A549 (cell line): ENCODE data around the gene TRAPPC4. TPM values are rescaled to one million over a fixed set of nuclear protein-coding genes. Genes with fewer than 3 reads are reported as not detected.

Experiments
- ATAC-seq, 2 experiments: fragments of 200-7000 bp in 1 of 2; fragments of >200 bp in 1 of 2; cut with Nextera tagmentation in 1 of 2; cut with Tn5 transposase in 1 of 2; 3 replicates each; pipeline versions ENCODE4 v1.8.0 to v1.9.1; 2018 to 2020; ENCODE audit warnings: mild to moderate bottlenecking in 1 of 2, moderate library complexity in 1 of 2
- CTCF ChIA-PET: fragments of 300-600 bp; sonication (Branson Sonifier 250); formaldehyde crosslinking; extraction: SDS; loops from one replicate; lab custom pipeline; 2021; ENCODE audit warnings: antibody characterized with exemption, inconsistent platforms; lab: Yijun Ruan, JAX
- POLR2A ChIA-PET: fragments of 350-600 bp; formaldehyde crosslinking; extraction: SDS; loops from one replicate; lab custom pipeline; 2021; ENCODE audit warnings: antibody characterized with exemption, inconsistent platforms; lab: Yijun Ruan, JAX
- DNase-seq, 2 experiments: peaks; one replicate each; pipeline versions ENCODE4 v3.0.0 to v3.0.0-alpha.2; 2011 to 2016; ENCODE audit warnings: low read depth in 1 of 2, low spot score in 1 of 2
- FAIRE-seq: peaks from 2 replicates; lab custom pipeline; 2011; peaks lifted over from hg19 to GRCh38; lab: Jason Lieb, UNC
- H3K27ac ChIP-seq, 2 experiments: fragments of >200 bp; sonication (Bioruptor Twin); formaldehyde crosslinking; 3 replicates each; pipeline ENCODE4 v1.5.1; 2016 to 2017
- H3K4me1 ChIP-seq: fragments of >200 bp; sonication (Bioruptor Twin); formaldehyde crosslinking; 3 replicates; pipeline ENCODE4 v1.6.1; 2016
- H3K4me2 ChIP-seq: fragments of >200 bp; sonication (Bioruptor Twin); formaldehyde crosslinking; 3 replicates; pipeline ENCODE4 v1.6.1; 2016
- H3K4me3 ChIP-seq: fragments of >200 bp; sonication (Bioruptor Twin); formaldehyde crosslinking; 3 replicates; pipeline ENCODE4 v1.5.1; 2016
- H3K9me3 ChIP-seq: fragments of >200 bp; sonication (Bioruptor Twin); formaldehyde crosslinking; 3 replicates; pipeline ENCODE4 v1.6.1; 2016
- BHLHE40 ChIP-seq: IDR thresholded peaks from 2 replicates; pipeline ENCODE4 v1.6.1; 2012; ENCODE audit warnings: low read depth, low read length, inconsistent platforms
- CBX8 ChIP-seq: fragments of 200-600 bp; sonication (generic); IDR thresholded peaks from 2 replicates; pipeline ENCODE4 v1.6.1; 2016
- CHD2 ChIP-seq: fragments of 150-350 bp; IDR thresholded peaks from 2 replicates; pipeline ENCODE4 v1.6.1; 2014; ENCODE audit warnings: low read length; ENCODE audit not compliant: partially characterized antibody
- EHF ChIP-seq: fragments of 250-450 bp; sonication (Bioruptor Pico); IDR thresholded peaks from 2 replicates; pipeline ENCODE4 v1.5.0; 2020; ENCODE audit warnings: mild to moderate bottlenecking
- ESRRA ChIP-seq: fragments of 150-350 bp; IDR thresholded peaks from 2 replicates; pipeline ENCODE4 v1.6.1; 2014; ENCODE audit warnings: mild to moderate bottlenecking, low read length, borderline replicate concordance
- GATA3 ChIP-seq: IDR thresholded peaks from 2 replicates; pipeline ENCODE4 v1.6.1; 2012; ENCODE audit warnings: borderline replicate concordance
- HDAC2 ChIP-seq: fragments of 200-600 bp; sonication (generic); IDR thresholded peaks from 2 replicates; pipeline ENCODE4 v1.6.1; 2016
- HEYL ChIP-seq: fragments of 250-450 bp; sonication (Bioruptor Pico); IDR thresholded peaks from 2 replicates; pipeline ENCODE4 v1.8.0; 2021; ENCODE audit warnings: mild to moderate bottlenecking, moderate library complexity
- HOXB13 ChIP-seq: fragments of 250-450 bp; sonication (Bioruptor Pico); IDR thresholded peaks from 2 replicates; pipeline ENCODE4 v1.5.0; 2020; ENCODE audit warnings: low read depth, mild to moderate bottlenecking, moderate library complexity
- HOXB5 ChIP-seq: fragments of 250-450 bp; sonication (Bioruptor Pico); IDR thresholded peaks from 2 replicates; pipeline ENCODE4 v1.5.0; 2020; ENCODE audit warnings: mild to moderate bottlenecking, moderate library complexity
- JUN ChIP-seq, 2 experiments: fragments of >200 bp; sonication (Bioruptor Twin); formaldehyde crosslinking; IDR thresholded peaks; 2 replicates in 1 of 2; 3 replicates in 1 of 2; pipeline ENCODE4 v1.6.1; 2016 to 2017
- JUNB ChIP-seq: fragments of >200 bp; sonication (Bioruptor Twin); formaldehyde crosslinking; IDR thresholded peaks from 2 replicates; pipeline ENCODE4 v1.6.1; 2016
- MAX ChIP-seq: IDR thresholded peaks from 2 replicates; pipeline ENCODE4 v1.6.1; 2012
- NR3C1 ChIP-seq: fragments of >200 bp; sonication (Bioruptor Twin); formaldehyde crosslinking; IDR thresholded peaks from 3 replicates; pipeline ENCODE4 v1.6.1; 2017
- PHF8 ChIP-seq: fragments of 200-600 bp; sonication (generic); IDR thresholded peaks from 2 replicates; pipeline ENCODE4 v1.6.1; 2016; ENCODE audit warnings: low read depth, mild to moderate bottlenecking, antibody characterized with exemption, moderate library complexity, borderline replicate concordance
- POLR2A ChIP-seq: IDR thresholded peaks from 2 replicates; pipeline ENCODE4 v1.6.1; 2012; ENCODE audit warnings: mild to moderate bottlenecking, low read length
- POLR2AphosphoS2 ChIP-seq: conservative IDR thresholded peaks from 2 replicates; pipeline ENCODE4 v1.6.1; 2012; ENCODE audit warnings: low read length, improper control_type of control experiment, inconsistent platforms
- RARB ChIP-seq: fragments of 250-450 bp; sonication (Bioruptor Pico); IDR thresholded peaks from 2 replicates; pipeline ENCODE4 v1.8.0; 2021; ENCODE audit warnings: mild to moderate bottlenecking, moderate library complexity
- RNF2 ChIP-seq: fragments of 200-600 bp; sonication (generic); IDR thresholded peaks from 2 replicates; pipeline ENCODE4 v1.6.1; 2016; ENCODE audit warnings: low read depth, mild to moderate bottlenecking, antibody characterized with exemption, moderate library complexity, borderline replicate concordance
- ZC3H11A ChIP-seq: fragments of 450-650 bp; IDR thresholded peaks from 2 replicates; pipeline ENCODE4 v1.6.1; 2014; ENCODE audit warnings: antibody characterized with exemption, mild to moderate bottlenecking
- ZFP36 ChIP-seq: fragments of 450-650 bp; IDR thresholded peaks from 2 replicates; pipeline ENCODE4 v1.6.1; 2014; ENCODE audit warnings: borderline replicate concordance; ENCODE audit not compliant: partially characterized antibody
- ZNF302 ChIP-seq: fragments of 250-450 bp; sonication (Bioruptor Pico); IDR thresholded peaks from 2 replicates; pipeline ENCODE4 v1.9.0; 2021; ENCODE audit warnings: inconsistent platforms, mild to moderate bottlenecking, moderate library complexity
- WGBS: methylation state at CpG from one replicate; pipeline ENCODE4 v1.1.6; 2017; ENCODE audit errors: missing lambda C conversion rate; 5-methylcytosine and 5-hydroxymethylcytosine counted together
- polyA minus RNA-seq: library from RNA; depleted of rRNA, polyadenylated mRNA; stranded (reverse); fragments of >200 nt; gene quantifications from 2 replicates; pipeline ENCODE4 v1.2.3, GENCODE V29; 2011; rRNA and poly(A)+ RNA removed
- polyA plus RNA-seq, 4 experiments: library from polyadenylated mRNA; depleted of rRNA in 3 of 4; stranded (reverse); fragments of >200 nt; fragmentation: RNase III in 1 of 4; extraction: RNeasy Plus Mini Kit Qiagen cat#74134 plus additional on column Dnase treatment in 1 of 4; gene quantifications; 2 replicates in 3 of 4; 3 replicates in 1 of 4; pipeline ENCODE4 v1.2.3, GENCODE V29; 2011 to 2017
- TF ChIP-seq, protein P1 (sequence below): IDR thresholded peaks from 2 replicates; pipeline ENCODE4 v1.6.1; 2012; ENCODE audit warnings: low read depth, borderline replicate concordance
- TF ChIP-seq, protein P2 (sequence below): fragments of 250-450 bp; sonication (Bioruptor Pico); IDR thresholded peaks from 2 replicates; pipeline ENCODE4 v1.5.0; 2020; ENCODE audit warnings: low read depth, mild to moderate bottlenecking, moderate library complexity
- TF ChIP-seq, protein P3 (sequence below): fragments of >200 bp; sonication (Bioruptor Twin); formaldehyde crosslinking; IDR thresholded peaks from 3 replicates; pipeline ENCODE4 v1.6.1; 2016
- TF ChIP-seq, protein P4 (sequence below): fragments of 200-600 bp; sonication (generic); IDR thresholded peaks from 2 replicates; pipeline ENCODE4 v1.6.1; 2016; ENCODE audit warnings: antibody characterized with exemption, mild to moderate bottlenecking, moderate library complexity
- TF ChIP-seq, protein P5 (sequence below): fragments of 250-450 bp; sonication (Bioruptor Pico); IDR thresholded peaks from 2 replicates; pipeline ENCODE4 v1.5.0; 2021; ENCODE audit warnings: mild to moderate bottlenecking, moderate library complexity, borderline replicate concordance
- TF ChIP-seq, protein P6 (sequence below): fragments of 150-350 bp; IDR thresholded peaks from 2 replicates; pipeline ENCODE4 v1.6.1; 2014; ENCODE audit warnings: low read depth, mild to moderate bottlenecking, low read length

Gene TRAPPC4, protein sequence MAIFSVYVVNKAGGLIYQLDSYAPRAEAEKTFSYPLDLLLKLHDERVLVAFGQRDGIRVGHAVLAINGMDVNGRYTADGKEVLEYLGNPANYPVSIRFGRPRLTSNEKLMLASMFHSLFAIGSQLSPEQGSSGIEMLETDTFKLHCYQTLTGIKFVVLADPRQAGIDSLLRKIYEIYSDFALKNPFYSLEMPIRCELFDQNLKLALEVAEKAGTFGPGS
- polyA plus RNA-seq (2011; rRNA removed): 77.7 and 90.0 TPM in 2 replicates
- polyA plus RNA-seq (2012; cell fraction: cytosol; rRNA removed): 116 and 173 TPM in 2 replicates
- 75.2 and 94.8 TPM in 2 replicates for polyA plus RNA-seq (2012; cell fraction: nucleus; rRNA removed)
- polyA plus RNA-seq (2017; fragmentation: RNase III; extraction: RNeasy Plus Mini Kit Qiagen cat#74134 plus additional on column Dnase treatment): 61.7 to 72.8 TPM (median 71.6 TPM) in 3 replicates
- 46.0 and 53.7 TPM in 2 replicates for polyA minus RNA-seq

- DNase-seq (peak; percentile 84 to 95), ATAC-seq (peak; percentile 94 to 97), FAIRE-seq (no peak)
- H3K4me1 ChIP-seq: peaks cover 40% of the 10 kb centered on the region
- H3K4me3 ChIP-seq: peak within 1 kb of the TSS; percentile 72
- H3K4me2 ChIP-seq: peak within 1 kb of the TSS; percentile 85
- peak within 1 kb of the TSS; percentile 95 to 97 for H3K27ac ChIP-seq
- ChIA-PET POLR2A (interaction anchor here (0.7 to 1.9 kb wide), 3 partner anchors 9 to 47 kb away, joined by 3 to 10 read pairs (median 4); partner anchors contain the start of gene CENATAC), CTCF (interaction anchor here (0.8 to 1.8 kb wide), 3 partner anchors 13 to 322 kb away, joined by 3 to 6 read pairs (median 4); partner anchors contain the start of gene SLC37A4)
- under 1% methylated on average over 25 of the region's 63 CpGs for WGBS
- no peaks in the 10 kb centered on the region for H3K9me3 ChIP-seq
- TF ChIP-seq, protein P1, sequence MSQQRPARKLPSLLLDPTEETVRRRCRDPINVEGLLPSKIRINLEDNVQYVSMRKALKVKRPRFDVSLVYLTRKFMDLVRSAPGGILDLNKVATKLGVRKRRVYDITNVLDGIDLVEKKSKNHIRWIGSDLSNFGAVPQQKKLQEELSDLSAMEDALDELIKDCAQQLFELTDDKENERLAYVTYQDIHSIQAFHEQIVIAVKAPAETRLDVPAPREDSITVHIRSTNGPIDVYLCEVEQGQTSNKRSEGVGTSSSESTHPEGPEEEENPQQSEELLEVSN: no peak; the same call in 1 of the 2 replicates
- TF ChIP-seq CHD2: no peak
- peak; percentile 17; the same call in 1 of the 2 replicates for TF ChIP-seq GATA3
- no peak for TF ChIP-seq HOXB5 (CRISPR knock-in tag)
- no peak for TF ChIP-seq POLR2AphosphoS2
- TF ChIP-seq RARB (CRISPR knock-in tag): no peak
- TF ChIP-seq NR3C1: no peak
- TF ChIP-seq HOXB13 (CRISPR knock-in tag): no peak
- TF ChIP-seq, protein P2, sequence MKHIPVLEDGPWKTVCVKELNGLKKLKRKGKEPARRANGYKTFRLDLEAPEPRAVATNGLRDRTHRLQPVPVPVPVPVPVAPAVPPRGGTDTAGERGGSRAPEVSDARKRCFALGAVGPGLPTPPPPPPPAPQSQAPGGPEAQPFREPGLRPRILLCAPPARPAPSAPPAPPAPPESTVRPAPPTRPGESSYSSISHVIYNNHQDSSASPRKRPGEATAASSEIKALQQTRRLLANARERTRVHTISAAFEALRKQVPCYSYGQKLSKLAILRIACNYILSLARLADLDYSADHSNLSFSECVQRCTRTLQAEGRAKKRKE: no peak
- TF ChIP-seq RNF2: no peak
- peak; percentile 60 for TF ChIP-seq POLR2A
- TF ChIP-seq ESRRA: no peak
- TF ChIP-seq MAX: peak; percentile 82
- peak; percentile 64 to 89 for TF ChIP-seq JUN (IDR thresholded peaks at IDR 0.05)
- peak; percentile 73; the same call in 1 of the 2 replicates for TF ChIP-seq PHF8
- TF ChIP-seq, protein P3, sequence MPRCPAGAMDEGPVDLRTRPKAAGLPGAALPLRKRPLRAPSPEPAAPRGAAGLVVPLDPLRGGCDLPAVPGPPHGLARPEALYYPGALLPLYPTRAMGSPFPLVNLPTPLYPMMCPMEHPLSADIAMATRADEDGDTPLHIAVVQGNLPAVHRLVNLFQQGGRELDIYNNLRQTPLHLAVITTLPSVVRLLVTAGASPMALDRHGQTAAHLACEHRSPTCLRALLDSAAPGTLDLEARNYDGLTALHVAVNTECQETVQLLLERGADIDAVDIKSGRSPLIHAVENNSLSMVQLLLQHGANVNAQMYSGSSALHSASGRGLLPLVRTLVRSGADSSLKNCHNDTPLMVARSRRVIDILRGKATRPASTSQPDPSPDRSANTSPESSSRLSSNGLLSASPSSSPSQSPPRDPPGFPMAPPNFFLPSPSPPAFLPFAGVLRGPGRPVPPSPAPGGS: peak; percentile 44; the same call in 2 of the 3 replicates
- no peak for TF ChIP-seq EHF (CRISPR knock-in tag)
- no peak for TF ChIP-seq HDAC2
- no peak for TF ChIP-seq ZFP36
- no peak for TF ChIP-seq HEYL
- TF ChIP-seq, protein P4, sequence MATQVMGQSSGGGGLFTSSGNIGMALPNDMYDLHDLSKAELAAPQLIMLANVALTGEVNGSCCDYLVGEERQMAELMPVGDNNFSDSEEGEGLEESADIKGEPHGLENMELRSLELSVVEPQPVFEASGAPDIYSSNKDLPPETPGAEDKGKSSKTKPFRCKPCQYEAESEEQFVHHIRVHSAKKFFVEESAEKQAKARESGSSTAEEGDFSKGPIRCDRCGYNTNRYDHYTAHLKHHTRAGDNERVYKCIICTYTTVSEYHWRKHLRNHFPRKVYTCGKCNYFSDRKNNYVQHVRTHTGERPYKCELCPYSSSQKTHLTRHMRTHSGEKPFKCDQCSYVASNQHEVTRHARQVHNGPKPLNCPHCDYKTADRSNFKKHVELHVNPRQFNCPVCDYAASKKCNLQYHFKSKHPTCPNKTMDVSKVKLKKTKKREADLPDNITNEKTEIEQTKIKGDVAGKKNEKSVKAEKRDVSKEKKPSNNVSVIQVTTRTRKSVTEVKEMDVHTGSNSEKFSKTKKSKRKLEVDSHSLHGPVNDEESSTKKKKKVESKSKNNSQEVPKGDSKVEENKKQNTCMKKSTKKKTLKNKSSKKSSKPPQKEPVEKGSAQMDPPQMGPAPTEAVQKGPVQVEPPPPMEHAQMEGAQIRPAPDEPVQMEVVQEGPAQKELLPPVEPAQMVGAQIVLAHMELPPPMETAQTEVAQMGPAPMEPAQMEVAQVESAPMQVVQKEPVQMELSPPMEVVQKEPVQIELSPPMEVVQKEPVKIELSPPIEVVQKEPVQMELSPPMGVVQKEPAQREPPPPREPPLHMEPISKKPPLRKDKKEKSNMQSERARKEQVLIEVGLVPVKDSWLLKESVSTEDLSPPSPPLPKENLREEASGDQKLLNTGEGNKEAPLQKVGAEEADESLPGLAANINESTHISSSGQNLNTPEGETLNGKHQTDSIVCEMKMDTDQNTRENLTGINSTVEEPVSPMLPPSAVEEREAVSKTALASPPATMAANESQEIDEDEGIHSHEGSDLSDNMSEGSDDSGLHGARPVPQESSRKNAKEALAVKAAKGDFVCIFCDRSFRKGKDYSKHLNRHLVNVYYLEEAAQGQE: no peak
- TF ChIP-seq CBX8: no peak
- TF ChIP-seq BHLHE40: no peak
- TF ChIP-seq, protein P5, sequence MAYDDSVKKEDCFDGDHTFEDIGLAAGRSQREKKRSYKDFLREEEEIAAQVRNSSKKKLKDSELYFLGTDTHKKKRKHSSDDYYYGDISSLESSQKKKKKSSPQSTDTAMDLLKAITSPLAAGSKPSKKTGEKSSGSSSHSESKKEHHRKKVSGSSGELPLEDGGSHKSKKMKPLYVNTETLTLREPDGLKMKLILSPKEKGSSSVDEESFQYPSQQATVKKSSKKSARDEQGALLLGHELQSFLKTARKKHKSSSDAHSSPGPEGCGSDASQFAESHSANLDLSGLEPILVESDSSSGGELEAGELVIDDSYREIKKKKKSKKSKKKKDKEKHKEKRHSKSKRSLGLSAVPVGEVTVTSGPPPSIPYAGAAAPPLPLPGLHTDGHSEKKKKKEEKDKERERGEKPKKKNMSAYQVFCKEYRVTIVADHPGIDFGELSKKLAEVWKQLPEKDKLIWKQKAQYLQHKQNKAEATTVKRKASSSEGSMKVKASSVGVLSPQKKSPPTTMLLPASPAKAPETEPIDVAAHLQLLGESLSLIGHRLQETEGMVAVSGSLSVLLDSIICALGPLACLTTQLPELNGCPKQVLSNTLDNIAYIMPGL: no peak
- TF ChIP-seq ZNF302: no peak
- TF ChIP-seq ZC3H11A: no peak
- TF ChIP-seq JUNB: no peak
- TF ChIP-seq, protein P6, sequence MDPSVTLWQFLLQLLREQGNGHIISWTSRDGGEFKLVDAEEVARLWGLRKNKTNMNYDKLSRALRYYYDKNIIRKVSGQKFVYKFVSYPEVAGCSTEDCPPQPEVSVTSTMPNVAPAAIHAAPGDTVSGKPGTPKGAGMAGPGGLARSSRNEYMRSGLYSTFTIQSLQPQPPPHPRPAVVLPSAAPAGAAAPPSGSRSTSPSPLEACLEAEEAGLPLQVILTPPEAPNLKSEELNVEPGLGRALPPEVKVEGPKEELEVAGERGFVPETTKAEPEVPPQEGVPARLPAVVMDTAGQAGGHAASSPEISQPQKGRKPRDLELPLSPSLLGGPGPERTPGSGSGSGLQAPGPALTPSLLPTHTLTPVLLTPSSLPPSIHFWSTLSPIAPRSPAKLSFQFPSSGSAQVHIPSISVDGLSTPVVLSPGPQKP: no peak
These were observed at the start of gene TRAPPC4, which contains the start of gene RPS25 for GRCh38 chr11:119018074-119018938. Gene TRAPPC4 (plus strand): TSS chr11:119018766. CDS start chr11:119018796, 30 bp downstream. Gene RPS25 (minus strand): TSS chr11:119018343. CDS start chr11:119018284, 59 bp downstream.
